Measurements from ENCODE around the gene KCNE1. TPM values are rescaled to one million over a fixed set of nuclear protein-coding genes. Genes with fewer than 3 reads are reported as not detected.

The KCNE1 gene
- 0.28 TPM in 1 of 2 replicates, not detected in the other for total RNA-seq (2022)
- percentile 22 among the genes with signal in this experiment for Bru-seq, nascent RNA
- percentile 13 among the genes with signal in this experiment for BruChase-seq, experiment 1, labeled RNA remaining after a 6-hour chase
- BruChase-seq, experiment 2, labeled RNA remaining after a 2-hour chase = percentile 12 among the genes with signal in this experiment
- long read RNA-seq = 0 reads

GRCh38 chr21:34511787-34512455 is at the start of gene KCNE1:
Gene KCNE1 (minus strand): TSS chr21:34512210. CDS start chr21:34449634, 62,576 bp downstream.
- intact Hi-C loops (cut with micrococcal nuclease; ENCODE audit: unreplicated experiment) = no loop called here
- H3K36me3 Mint-ChIP-seq (ENCODE audit: insufficient read depth, unreplicated experiment) = peaks cover 9% of the 10 kb centered on the region
- DNase-seq = no peak
- TF ChIP-seq CTCF (IDR thresholded peaks at IDR 0.05; ENCODE audit: unreplicated experiment) = no peak
- peaks cover 7% of the 10 kb centered on the region for H3K4me1 Mint-ChIP-seq (ENCODE audit: low read depth, unreplicated experiment)
- no peak within 1 kb of the TSS for H3K4me3 Mint-ChIP-seq (ENCODE audit: low read depth, unreplicated experiment)
- BruUV-seq (replicated peaks) = no TSS peak
- peaks cover 6% of the 10 kb centered on the region for H3K27me3 Mint-ChIP-seq (ENCODE audit: unreplicated experiment)
- peak within 1 kb of the TSS; percentile 7 for H3K27ac Mint-ChIP-seq (ENCODE audit: unreplicated experiment)
- CTCF ChIA-PET = no interaction called here
- H3K9me3 Mint-ChIP-seq (ENCODE audit: low read depth, unreplicated experiment) = no peaks in the 10 kb centered on the region

GRCh38 chr21:34561806-34562205 is 49.8 kb upstream of the KCNE1 start:
- CTCF ChIA-PET = no interaction called here
- Mint-ChIP-seq H3K27me3 (ENCODE audit: unreplicated experiment) (no peaks in the 10 kb centered on the region), H3K4me3 (ENCODE audit: low read depth, unreplicated experiment) (no peak overlapping the region), H3K27ac (ENCODE audit: unreplicated experiment) (no peak overlapping the region), H3K9me3 (ENCODE audit: low read depth, unreplicated experiment) (no peaks in the 10 kb centered on the region), H3K36me3 (ENCODE audit: insufficient read depth, unreplicated experiment) (no peaks in the 10 kb centered on the region), H3K4me1 (ENCODE audit: low read depth, unreplicated experiment) (no peaks in the 10 kb centered on the region)
- intact Hi-C loops (cut with micrococcal nuclease; ENCODE audit: unreplicated experiment) = no loop called here
- no peak for DNase-seq
- no peak for TF ChIP-seq CTCF (IDR thresholded peaks at IDR 0.05; ENCODE audit: unreplicated experiment)
- BruUV-seq (replicated peaks) = no TSS peak

- no peaks in the 10 kb centered on the region for H3K4me1 Mint-ChIP-seq (ENCODE audit: low read depth, unreplicated experiment)
- no peaks in the 10 kb centered on the region for H3K9me3 Mint-ChIP-seq (ENCODE audit: low read depth, unreplicated experiment)
- no peak overlapping the region for H3K27ac Mint-ChIP-seq (ENCODE audit: unreplicated experiment)
- no peak overlapping the region for H3K4me3 Mint-ChIP-seq (ENCODE audit: low read depth, unreplicated experiment)
- no TSS peak for BruUV-seq (replicated peaks)
- CTCF ChIA-PET = no interaction called here
- DNase-seq = no peak
- intact Hi-C loops (cut with micrococcal nuclease; ENCODE audit: unreplicated experiment) = no loop called here
- no peaks in the 10 kb centered on the region for H3K36me3 Mint-ChIP-seq (ENCODE audit: insufficient read depth, unreplicated experiment)
- no peak for TF ChIP-seq CTCF (IDR thresholded peaks at IDR 0.05; ENCODE audit: unreplicated experiment)
- no peaks in the 10 kb centered on the region for H3K27me3 Mint-ChIP-seq (ENCODE audit: unreplicated experiment)
These were observed 48.6 kb upstream of the KCNE1 start for GRCh38 chr21:34560609-34561008.

- no peaks in the 10 kb centered on the region for H3K36me3 Mint-ChIP-seq (ENCODE audit: insufficient read depth, unreplicated experiment)
- CTCF ChIA-PET = no interaction called here
- no peaks in the 10 kb centered on the region for H3K9me3 Mint-ChIP-seq (ENCODE audit: low read depth, unreplicated experiment)
- no TSS peak for BruUV-seq (replicated peaks)
- intact Hi-C loops (cut with micrococcal nuclease; ENCODE audit: unreplicated experiment) = no loop called here
- H3K4me3 Mint-ChIP-seq (ENCODE audit: low read depth, unreplicated experiment) = no peak overlapping the region
- no peak for TF ChIP-seq CTCF (IDR thresholded peaks at IDR 0.05; ENCODE audit: unreplicated experiment)
- no peak for DNase-seq
- no peaks in the 10 kb centered on the region for H3K27me3 Mint-ChIP-seq (ENCODE audit: unreplicated experiment)
- no peaks in the 10 kb centered on the region for H3K4me1 Mint-ChIP-seq (ENCODE audit: low read depth, unreplicated experiment)
- no peak overlapping the region for H3K27ac Mint-ChIP-seq (ENCODE audit: unreplicated experiment)
These were observed 48.0 kb upstream of the KCNE1 start for GRCh38 chr21:34560021-34560420.

Measured in Calu3 (cell line).